Measurements from ENCODE around the gene C4orf50. TPM values are rescaled to one million over a fixed set of nuclear protein-coding genes. Genes with fewer than 3 reads are reported as not detected.

Gene C4orf50
- total and polyA plus RNA-seq, 10 of the 15 experiments (the other 5 are each of a cell fraction or from before 2014, with no cell fraction given), result 0.04 to 0.09 (median 0.05) TPM; not detected in 3

GRCh38 chr4:6029254-6029653 is 11.0 kb upstream of the C4orf50 start:
- POLR2A ChIA-PET, result no interaction called here
- SMC1A ChIA-PET (ENCODE audit: uncharacterized antibody, unreplicated experiment), result no interaction called here
- Histone ChIP-seq H3K27ac (ENCODE audit: control insufficient read depth, insufficient read depth) (no peak overlapping the region), H3K4me1 (ENCODE audit: control insufficient read depth, insufficient read depth, low read length) (no peaks in the 10 kb centered on the region), H3K36me3 (ENCODE audit: control insufficient read depth in 2 of 2, insufficient read depth in 2 of 2, low read length in 1 of 2) (no peaks in the 10 kb centered on the region), H3K4me2 (ENCODE audit: control insufficient read depth, insufficient read depth) (no peak overlapping the region), H2AFZ (ENCODE audit: control insufficient read depth, low read depth, low read length) (no peak overlapping the region), H3K79me2 (ENCODE audit: control insufficient read depth, insufficient read depth, low read length) (no peaks in the 10 kb centered on the region), H4K20me1 (ENCODE audit: control insufficient read depth, insufficient read depth) (no peaks in the 10 kb centered on the region), H3K4me3 (no peak overlapping the region), H3K9ac (ENCODE audit: control insufficient read depth, insufficient read depth, low read length) (no peak overlapping the region), H3K9me3 (replicated peaks; ENCODE audit: control insufficient read depth, insufficient read depth, low read length) (no peaks in the 10 kb centered on the region), H3K27me3 (replicated peaks in 1 of 2; ENCODE audit: control insufficient read depth in 2 of 2, insufficient read depth in 2 of 2, low read length in 1 of 2) (no peaks in the 10 kb centered on the region; a peak in 2 of 4 replicates)
- TF ChIP-seq USF1 (IDR thresholded peaks at IDR 0.05; ENCODE audit: borderline replicate concordance, extremely low read length, insufficient read depth, low read depth, low read length) (no peak), SMAD5 (IDR thresholded peaks at IDR 0.05; ENCODE audit: low read depth) (no peak), ZBTB4 (CRISPR knock-in tag; IDR thresholded peaks at IDR 0.05) (no peak), PAX5 (IDR thresholded peaks at IDR 0.05; ENCODE audit: borderline replicate concordance, low read depth, low read length) (no peak), GABPA (IDR thresholded peaks at IDR 0.05; ENCODE audit: low read depth) (no peak), MLLT1 (IDR thresholded peaks at IDR 0.05) (no peak), DPF2 (IDR thresholded peaks at IDR 0.05) (no peak), SREBF1 (IDR thresholded peaks at IDR 0.05; ENCODE audit: low read length) (no peak), NR2C1 (IDR thresholded peaks at IDR 0.05) (no peak), IRF3 (IDR thresholded peaks at IDR 0.05) (no peak)
- CTCF ChIA-PET, result interaction anchor here (0.9 kb wide), 1 partner anchor 31 kb away, joined by 3 read pairs; no protein-coding TSS in a partner anchor
- FAIRE-seq (no peak), DNase-seq (ENCODE audit: low read depth, low spot score) (no peak), ATAC-seq (no peak)
- WGBS (ENCODE audit: insufficient coverage, insufficient replicate concordance, low lambda C conversion rate, missing lambda C conversion rate), result 39% methylated on average over 6 of the region's 6 CpGs
- no TSS peak for BruUV-seq (replicated peaks)
- RAD21 ChIA-PET (ENCODE audit: unreplicated experiment), result no interaction called here
- intact Hi-C loops (cut with micrococcal nuclease; ENCODE audit: unreplicated experiment) (no loop called here), in situ Hi-C loops (cut with MboI) (no loop called here)

Measured in GM12878 (cell line).